ENCODE results near the gene BNIP2. TPM values are rescaled to one million over a fixed set of nuclear protein-coding genes. Genes with fewer than 3 reads are reported as not detected.

Gene BNIP2
- total RNA-seq, 1 experiment from 2014 or later = 58.1 TPM

DNA sequence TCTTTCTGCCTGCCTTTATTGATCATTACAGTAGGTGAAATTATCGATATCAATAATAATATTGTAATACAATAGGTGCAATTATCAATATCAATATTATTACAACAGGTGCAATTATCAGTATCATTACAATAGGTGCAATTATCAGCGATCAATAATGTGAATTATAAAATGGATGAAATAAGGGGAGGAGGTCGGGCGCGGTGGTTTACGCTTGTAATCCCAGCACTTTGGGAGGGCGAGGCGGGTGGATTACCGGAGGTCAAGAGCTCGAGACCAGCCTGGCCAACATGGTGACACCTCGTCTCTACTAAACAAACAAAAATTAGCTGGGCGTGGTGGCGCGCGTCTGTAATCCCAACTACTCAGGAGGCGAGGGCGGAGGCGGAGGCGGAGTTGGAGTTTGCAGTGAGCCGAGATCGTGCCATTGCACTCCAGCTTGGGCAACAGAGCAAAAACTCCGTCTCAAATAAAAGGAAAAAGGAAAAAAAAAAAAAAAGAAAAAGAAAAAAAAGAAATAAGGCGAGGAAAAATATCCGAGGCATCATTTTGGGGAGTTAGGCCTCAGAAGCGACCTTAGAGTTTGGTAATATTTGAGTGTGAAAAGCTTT is 611 bp upstream of the BNIP2 start:
- peak; percentile 86 for DNase-seq (ENCODE audit: low spot score)
- no TSS peak for BruUV-seq (replicated peaks)
- Histone ChIP-seq H3K36me3 (ENCODE audit: insufficient read depth, low read length, poor library complexity, severe bottlenecking) (peaks cover 1% of the 10 kb centered on the region), H3K27me3 (replicated peaks; ENCODE audit: insufficient read depth, low read depth, low read length, poor library complexity) (no peaks in the 10 kb centered on the region), H3K4me1 (ENCODE audit: insufficient read depth, low read length, poor library complexity, severe bottlenecking) (peaks cover 17% of the 10 kb centered on the region), H3K4me3 (ENCODE audit: low read depth, low read length, poor library complexity, severe bottlenecking) (peak overlapping the region; percentile 92), H3K9me3 (ENCODE audit: low read depth, low read length, poor library complexity, severe bottlenecking) (no peaks in the 10 kb centered on the region), H3K27ac (ENCODE audit: low read depth, low read length, poor library complexity, severe bottlenecking) (peak overlapping the region; percentile 96)
- ChIA-PET CTCF (interaction anchor here (0.6 to 0.9 kb wide), 4 partner anchors 11 to 831 kb away, joined by 3 to 10 read pairs (median 4); no protein-coding TSS in a partner anchor), POLR2A (ENCODE audit: low non-redundant PET) (no interaction called here)
- intact Hi-C loops (cut with micrococcal nuclease; ENCODE audit: unreplicated experiment) = loop anchor here (2.0 kb wide), 1 partner anchor 637 kb away; no protein-coding TSS in a partner anchor
- TF ChIP-seq EZH2 (IDR thresholded peaks at IDR 0.05; ENCODE audit: borderline replicate concordance, low read depth, low read length, poor library complexity, severe bottlenecking) = no peak
- TF ChIP-seq, protein P1, sequence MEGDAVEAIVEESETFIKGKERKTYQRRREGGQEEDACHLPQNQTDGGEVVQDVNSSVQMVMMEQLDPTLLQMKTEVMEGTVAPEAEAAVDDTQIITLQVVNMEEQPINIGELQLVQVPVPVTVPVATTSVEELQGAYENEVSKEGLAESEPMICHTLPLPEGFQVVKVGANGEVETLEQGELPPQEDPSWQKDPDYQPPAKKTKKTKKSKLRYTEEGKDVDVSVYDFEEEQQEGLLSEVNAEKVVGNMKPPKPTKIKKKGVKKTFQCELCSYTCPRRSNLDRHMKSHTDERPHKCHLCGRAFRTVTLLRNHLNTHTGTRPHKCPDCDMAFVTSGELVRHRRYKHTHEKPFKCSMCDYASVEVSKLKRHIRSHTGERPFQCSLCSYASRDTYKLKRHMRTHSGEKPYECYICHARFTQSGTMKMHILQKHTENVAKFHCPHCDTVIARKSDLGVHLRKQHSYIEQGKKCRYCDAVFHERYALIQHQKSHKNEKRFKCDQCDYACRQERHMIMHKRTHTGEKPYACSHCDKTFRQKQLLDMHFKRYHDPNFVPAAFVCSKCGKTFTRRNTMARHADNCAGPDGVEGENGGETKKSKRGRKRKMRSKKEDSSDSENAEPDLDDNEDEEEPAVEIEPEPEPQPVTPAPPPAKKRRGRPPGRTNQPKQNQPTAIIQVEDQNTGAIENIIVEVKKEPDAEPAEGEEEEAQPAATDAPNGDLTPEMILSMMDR (conservative IDR thresholded peaks at IDR 0.05; ENCODE audit: low read depth, low read length) = no peak

DNA sequence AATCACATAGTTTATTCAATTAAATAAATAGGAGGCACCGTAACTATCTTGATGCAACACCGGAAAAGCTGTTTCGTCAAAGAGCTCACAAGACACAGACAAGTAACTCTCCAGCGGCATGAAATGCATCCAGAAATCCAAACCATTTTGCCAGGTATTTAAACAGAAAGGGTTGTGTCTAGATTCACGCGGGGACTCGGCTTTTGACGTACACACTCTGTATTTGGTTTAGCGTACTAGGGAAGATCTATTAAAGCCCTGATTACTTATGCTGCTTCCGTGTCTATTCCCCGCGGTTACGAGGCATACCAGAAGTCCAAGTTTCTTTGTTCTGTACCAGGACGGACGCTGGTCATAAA is 718 bp downstream of the BNIP2 start:
- POLR2A ChIA-PET (ENCODE audit: low non-redundant PET) = no interaction called here
- CTCF ChIA-PET = no interaction called here
- Histone ChIP-seq H3K4me3 (ENCODE audit: low read depth, low read length, poor library complexity, severe bottlenecking) (peak overlapping the region; percentile 92), H3K9me3 (ENCODE audit: low read depth, low read length, poor library complexity, severe bottlenecking) (no peaks in the 10 kb centered on the region), H3K36me3 (ENCODE audit: insufficient read depth, low read length, poor library complexity, severe bottlenecking) (peaks cover 12% of the 10 kb centered on the region), H3K27ac (ENCODE audit: low read depth, low read length, poor library complexity, severe bottlenecking) (peak overlapping the region; percentile 96), H3K4me1 (ENCODE audit: insufficient read depth, low read length, poor library complexity, severe bottlenecking) (peaks cover 23% of the 10 kb centered on the region), H3K27me3 (replicated peaks; ENCODE audit: insufficient read depth, low read depth, low read length, poor library complexity) (no peaks in the 10 kb centered on the region)
- BruUV-seq (replicated peaks) = TSS peak; percentile 41
- no peak for TF ChIP-seq EZH2 (IDR thresholded peaks at IDR 0.05; ENCODE audit: borderline replicate concordance, low read depth, low read length, poor library complexity, severe bottlenecking)
- TF ChIP-seq, protein P1 (conservative IDR thresholded peaks at IDR 0.05; ENCODE audit: low read depth, low read length) = no peak
- DNase-seq (ENCODE audit: low spot score) = peak; percentile 55
- intact Hi-C loops (cut with micrococcal nuclease; ENCODE audit: unreplicated experiment) = no loop called here

DNA sequence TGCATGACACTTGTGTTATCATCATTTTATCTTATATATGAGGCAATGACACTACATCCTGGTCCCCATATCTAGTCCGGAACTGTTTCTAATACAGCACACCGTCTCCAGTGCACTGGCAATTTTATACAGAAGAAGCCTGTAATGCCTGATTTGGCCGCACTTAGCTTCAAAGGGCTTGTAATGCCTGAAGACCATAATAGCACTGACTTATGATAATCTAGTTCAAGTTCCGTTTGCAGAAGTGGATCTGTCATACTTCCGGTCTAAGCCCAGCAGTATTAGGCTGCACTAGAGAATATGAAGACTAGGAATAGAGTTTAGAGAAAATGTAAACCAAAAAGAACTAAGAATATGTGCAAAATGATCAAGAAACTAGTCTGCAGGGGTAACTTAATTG is 1.3 kb downstream of the BNIP2 start:
- CTCF ChIA-PET = interaction anchor here (0.7 kb wide), 1 partner anchor 155 kb away, joined by 4 read pairs; no protein-coding TSS in a partner anchor
- Histone ChIP-seq H3K27me3 (replicated peaks; ENCODE audit: insufficient read depth, low read depth, low read length, poor library complexity) (no peaks in the 10 kb centered on the region), H3K27ac (ENCODE audit: low read depth, low read length, poor library complexity, severe bottlenecking) (peak overlapping the region; percentile 96), H3K4me1 (ENCODE audit: insufficient read depth, low read length, poor library complexity, severe bottlenecking) (peaks cover 23% of the 10 kb centered on the region), H3K4me3 (ENCODE audit: low read depth, low read length, poor library complexity, severe bottlenecking) (peak overlapping the region; percentile 92), H3K36me3 (ENCODE audit: insufficient read depth, low read length, poor library complexity, severe bottlenecking) (peaks cover 12% of the 10 kb centered on the region), H3K9me3 (ENCODE audit: low read depth, low read length, poor library complexity, severe bottlenecking) (no peaks in the 10 kb centered on the region)
- no TSS peak for BruUV-seq (replicated peaks)
- peak; percentile 48 for DNase-seq (ENCODE audit: low spot score)
- POLR2A ChIA-PET (ENCODE audit: low non-redundant PET) = no interaction called here
- TF ChIP-seq, protein P1 (conservative IDR thresholded peaks at IDR 0.05; ENCODE audit: low read depth, low read length) = no peak
- no peak for TF ChIP-seq EZH2 (IDR thresholded peaks at IDR 0.05; ENCODE audit: borderline replicate concordance, low read depth, low read length, poor library complexity, severe bottlenecking)
- intact Hi-C loops (cut with micrococcal nuclease; ENCODE audit: unreplicated experiment) = no loop called here

All from A673 (cell line).